Glutamatergic neuron (in vitro differentiated cells): ENCODE results near the gene PARP8. TPM values are rescaled to one million over a fixed set of nuclear protein-coding genes. Genes with fewer than 3 reads are reported as not detected.
"Not testable (repeated sequence)": the region's sequence is repeated elsewhere in the genome, so short reads cannot be mapped to it uniquely, and the experiment has no call there.

ENCODE experiments used
- DNase-seq: peaks from one replicate; pipeline ENCODE4 v3.0.0; 2022
- H3K27ac Mint-ChIP-seq: one replicate; pipeline ENCODE4 v1.8.0; 2020; ENCODE audit warnings: mild to moderate bottlenecking, mixed read lengths, inconsistent platforms; ENCODE audit not compliant: unreplicated experiment
- H3K27me3 Mint-ChIP-seq: one replicate; pipeline ENCODE4 v1.8.0; 2020; ENCODE audit warnings: mild to moderate bottlenecking, moderate library complexity, mixed read lengths, inconsistent platforms; ENCODE audit not compliant: unreplicated experiment
- H3K36me3 Mint-ChIP-seq: one replicate; pipeline ENCODE4 v1.8.0; 2020; ENCODE audit warnings: mild to moderate bottlenecking, mixed read lengths, inconsistent platforms; ENCODE audit not compliant: unreplicated experiment
- H3K4me1 Mint-ChIP-seq: one replicate; pipeline ENCODE4 v1.8.0; 2020; ENCODE audit warnings: mild to moderate bottlenecking, low read depth, mixed read lengths, inconsistent platforms; ENCODE audit not compliant: unreplicated experiment
- H3K4me3 Mint-ChIP-seq: one replicate; pipeline ENCODE4 v1.8.0; 2020; ENCODE audit warnings: mild to moderate bottlenecking, mixed read lengths, inconsistent platforms; ENCODE audit not compliant: unreplicated experiment
- H3K9me3 Mint-ChIP-seq: one replicate; pipeline ENCODE4 v1.8.0; 2020; ENCODE audit warnings: mild to moderate bottlenecking, moderate library complexity, mixed read lengths, inconsistent platforms; ENCODE audit not compliant: unreplicated experiment
- CTCF ChIP-seq: fragments of 200-600 bp; sonication (generic); IDR thresholded peaks from one replicate; pipeline ENCODE4 v1.5.0; 2021; ENCODE audit not compliant: partially characterized antibody, unreplicated experiment
- total RNA-seq: library from RNA; stranded (reverse); fragmentation: NEBNext Ultra II Directional; extraction: Animal tissue kit (Norgen Biotek cat#: 25700); gene quantifications from one replicate; pipeline ENCODE4 v1.2.1, GENCODE V29; 2021; ENCODE audit not compliant: unreplicated experiment

Gene PARP8
- total RNA-seq, 1 donor from 2014 or later = 11.3 TPM

GRCh38 chr5:50766462-50766861 is 100.0 kb downstream of the PARP8 start:
- H3K4me1 Mint-ChIP-seq = peaks cover 7% of the 10 kb centered on the region
- H3K27ac Mint-ChIP-seq = no peak overlapping the region
- no peak overlapping the region for H3K4me3 Mint-ChIP-seq
- no peaks in the 10 kb centered on the region for H3K9me3 Mint-ChIP-seq
- H3K36me3 Mint-ChIP-seq = no peaks in the 10 kb centered on the region
- no peaks in the 10 kb centered on the region for H3K27me3 Mint-ChIP-seq
- no peak for DNase-seq
- no peak for TF ChIP-seq CTCF

GRCh38 chr5:50766967-50767366 is 100.5 kb downstream of the PARP8 start:
- Mint-ChIP-seq H3K4me3 (no peak overlapping the region), H3K9me3 (no peaks in the 10 kb centered on the region), H3K27ac (no peak overlapping the region), H3K4me1 (peaks cover 7% of the 10 kb centered on the region), H3K36me3 (no peaks in the 10 kb centered on the region), H3K27me3 (no peaks in the 10 kb centered on the region)
- DNase-seq = no peak
- TF ChIP-seq CTCF = no peak

DNA sequence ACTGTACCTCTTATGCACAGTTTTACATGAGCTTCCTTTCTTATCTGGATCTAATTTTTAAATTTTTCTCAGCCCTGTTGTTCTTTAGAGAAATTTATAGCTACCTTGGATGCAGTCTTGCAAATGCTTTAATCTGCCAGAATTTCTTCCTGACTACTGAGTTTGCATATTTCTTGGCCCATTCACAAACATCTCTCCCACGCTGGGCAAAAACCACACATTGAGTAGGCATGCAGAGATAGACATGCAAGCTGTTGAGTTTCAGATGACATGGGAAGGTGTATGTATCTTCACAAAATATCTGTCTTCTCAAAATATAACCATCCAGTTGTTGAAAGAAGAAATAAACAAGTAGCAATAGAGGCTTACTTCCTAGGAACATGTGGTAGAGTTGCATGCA is 101.2 kb downstream of the PARP8 start:
- no peak overlapping the region for H3K27ac Mint-ChIP-seq
- no peaks in the 10 kb centered on the region for H3K9me3 Mint-ChIP-seq
- TF ChIP-seq CTCF = no peak
- H3K4me1 Mint-ChIP-seq = peaks cover 7% of the 10 kb centered on the region
- no peak overlapping the region for H3K4me3 Mint-ChIP-seq
- no peaks in the 10 kb centered on the region for H3K36me3 Mint-ChIP-seq
- no peak for DNase-seq
- no peaks in the 10 kb centered on the region for H3K27me3 Mint-ChIP-seq

DNA sequence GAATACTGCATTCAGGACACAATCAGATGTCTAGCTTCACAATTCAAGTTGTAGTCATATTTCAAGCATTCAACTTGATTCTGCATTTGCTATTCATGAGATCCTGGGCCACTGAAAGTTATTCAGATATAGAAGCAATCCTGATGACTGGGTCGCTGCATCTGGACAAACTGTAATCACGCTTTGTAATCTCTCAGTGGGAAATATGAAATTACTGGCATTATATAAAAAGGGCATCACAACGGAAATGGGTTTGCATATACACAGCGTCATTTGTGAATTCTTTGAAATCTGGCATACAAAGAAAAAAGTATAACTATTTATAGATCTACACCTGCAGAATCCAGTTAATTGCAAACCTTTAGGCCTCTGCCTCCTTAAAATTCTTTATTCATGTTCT is 102.2 kb downstream of the PARP8 start:
- Mint-ChIP-seq H3K27me3 (no peaks in the 10 kb centered on the region), H3K27ac (no peak overlapping the region), H3K4me3 (no peak overlapping the region), H3K4me1 (peaks cover 6% of the 10 kb centered on the region), H3K36me3 (peaks cover 8% of the 10 kb centered on the region), H3K9me3 (peaks cover 4% of the 10 kb centered on the region)
- no peak for DNase-seq
- no peak for TF ChIP-seq CTCF

GRCh38 chr5:50770441-50770840 is 104.0 kb downstream of the PARP8 start:
- no peaks in the 10 kb centered on the region for H3K4me1 Mint-ChIP-seq
- no peak overlapping the region for H3K27ac Mint-ChIP-seq
- no peak overlapping the region for H3K4me3 Mint-ChIP-seq
- H3K36me3 Mint-ChIP-seq = peaks cover 20% of the 10 kb centered on the region
- no peak for TF ChIP-seq CTCF
- peaks cover 6% of the 10 kb centered on the region for H3K9me3 Mint-ChIP-seq
- no peak for DNase-seq
- no peaks in the 10 kb centered on the region for H3K27me3 Mint-ChIP-seq

DNA sequence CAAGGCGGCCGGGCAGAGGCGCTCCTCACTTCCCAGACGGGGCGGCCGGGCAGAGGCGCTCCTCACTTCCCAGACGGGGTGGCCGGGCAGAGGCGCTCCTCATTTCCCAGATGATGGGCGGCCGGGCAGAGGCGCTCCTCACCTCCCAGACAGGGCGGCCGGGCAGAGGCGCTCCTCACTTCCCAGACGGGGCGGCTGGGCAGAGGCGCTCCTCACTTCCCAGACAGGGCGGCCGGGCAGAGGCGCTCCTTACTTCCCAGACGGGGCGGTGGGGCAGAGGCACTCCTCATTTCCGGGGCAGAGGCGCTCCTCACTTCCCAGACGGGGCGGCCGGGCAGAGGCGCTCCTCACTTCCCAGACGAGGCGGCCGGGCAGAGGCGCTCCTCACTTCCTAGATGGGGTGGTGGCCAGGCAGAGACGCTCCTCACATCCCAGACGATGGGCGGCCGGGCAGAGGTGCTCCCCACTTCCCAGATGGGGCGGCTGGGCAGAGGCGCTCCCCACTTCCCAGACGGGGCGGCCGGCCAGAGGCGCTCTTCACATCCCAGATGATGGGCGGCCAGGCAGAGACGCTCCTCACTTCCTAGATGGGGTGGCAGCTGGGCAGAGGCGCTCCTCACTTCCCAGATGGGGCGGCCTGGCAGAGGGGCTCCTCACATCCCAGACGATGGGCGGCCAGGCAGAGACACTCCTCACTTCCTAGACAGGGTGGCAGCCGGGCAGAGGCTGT is 108.2 kb downstream of the PARP8 start:
- H3K4me3 Mint-ChIP-seq, H3K27me3 Mint-ChIP-seq, H3K27ac Mint-ChIP-seq, DNase-seq, H3K4me1 Mint-ChIP-seq, H3K9me3 Mint-ChIP-seq: not testable (repeated sequence)
- H3K36me3 Mint-ChIP-seq = peaks cover 20% of the 10 kb centered on the region
